NCI-H128 (cell line): ENCODE results near the gene HEPN1.

Experiments used
- DNase-seq: peaks from one replicate; lab custom pipeline; 2025; ENCODE audit not compliant: unreplicated experiment; lab: John Stamatoyannopoulos, UW

The HEPN1 gene

GRCh38 chr11:124899383-124900145 lies 19.5 kb upstream of the HEPN1 start:
- DNase-seq, result no peak

GRCh38 chr11:124900464-124900863 lies 18.6 kb upstream of the HEPN1 start:
- no peak for DNase-seq

DNA sequence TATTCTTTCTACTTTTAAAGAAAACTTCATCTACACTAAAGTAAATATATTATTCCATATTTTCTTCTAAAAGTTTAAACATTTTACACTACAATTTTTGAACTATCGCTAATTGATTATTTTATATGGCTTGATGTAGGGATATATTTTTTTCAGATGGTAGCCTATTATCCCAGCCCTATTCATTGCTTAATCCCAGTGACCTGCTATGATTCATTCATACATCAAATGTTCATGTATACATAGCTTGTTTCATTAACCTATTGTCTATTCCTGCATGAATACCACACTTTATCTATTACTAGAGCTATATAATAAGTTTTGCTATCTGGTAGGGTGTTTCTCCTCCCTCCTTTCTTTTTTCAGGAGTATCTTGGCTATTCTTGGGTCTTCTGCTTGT lies 16.4 kb upstream of the HEPN1 start:
- no peak for DNase-seq

DNA sequence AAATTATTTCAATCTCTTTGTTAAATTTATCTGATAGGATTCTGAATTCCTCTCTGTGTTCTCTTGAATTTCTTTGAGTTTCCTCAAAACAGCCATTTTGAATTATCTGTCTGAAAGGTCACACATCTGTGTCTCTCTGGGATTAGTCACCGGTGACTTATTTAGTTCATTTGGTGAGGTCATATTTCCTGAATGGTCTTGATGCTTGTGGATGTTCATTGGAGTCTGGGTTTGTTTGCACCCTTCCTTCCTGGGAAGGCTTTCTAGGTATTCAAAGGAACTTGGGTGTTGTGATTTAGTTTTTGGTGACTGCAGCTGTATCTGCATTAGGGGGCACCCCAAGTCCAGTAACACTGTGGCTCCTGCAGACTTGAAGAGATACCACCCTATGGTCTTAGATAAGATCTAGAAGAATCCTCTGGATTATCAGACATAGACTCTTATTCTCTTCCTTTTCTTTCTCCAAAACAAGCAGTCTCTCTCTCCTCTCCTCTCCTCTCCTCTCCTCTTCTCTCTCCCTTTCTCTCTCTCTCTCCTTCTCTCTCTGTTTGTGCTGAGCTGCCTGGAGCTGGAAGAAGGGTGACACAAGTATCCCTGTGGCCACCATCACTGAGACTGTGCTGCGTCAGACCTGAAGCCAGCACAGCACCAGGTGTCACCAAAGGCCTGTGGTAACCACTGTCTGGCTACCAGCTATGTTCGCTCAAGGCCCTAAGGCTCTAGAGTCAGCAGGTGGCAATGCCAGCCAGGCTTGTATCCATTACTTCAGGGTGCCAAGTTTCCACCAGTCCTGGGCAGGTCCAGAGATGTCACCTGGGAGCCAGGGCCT lies 3.3 kb upstream of the HEPN1 start:
- no peak for DNase-seq

DNA sequence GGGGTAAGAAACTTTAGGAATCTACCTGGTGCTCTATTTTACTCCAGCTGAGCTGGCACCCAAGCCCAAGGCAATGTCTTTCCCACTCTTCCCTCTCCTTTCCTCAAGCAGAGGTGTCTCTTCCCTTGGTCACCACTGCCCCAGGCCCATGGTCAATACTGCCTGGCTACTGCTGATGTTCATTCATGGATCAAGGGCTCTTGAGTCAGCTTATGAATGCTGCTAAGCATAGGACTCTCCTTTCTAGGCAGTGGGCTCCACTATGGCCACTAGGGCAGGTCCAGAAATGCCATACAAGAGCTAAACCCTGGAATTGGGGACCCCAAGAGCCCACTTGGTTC lies 2.7 kb upstream of the HEPN1 start:
- DNase-seq, result no peak

GRCh38 chr11:124917115-124917637 lies 1.9 kb upstream of the HEPN1 start:
- DNase-seq, result no peak

DNA sequence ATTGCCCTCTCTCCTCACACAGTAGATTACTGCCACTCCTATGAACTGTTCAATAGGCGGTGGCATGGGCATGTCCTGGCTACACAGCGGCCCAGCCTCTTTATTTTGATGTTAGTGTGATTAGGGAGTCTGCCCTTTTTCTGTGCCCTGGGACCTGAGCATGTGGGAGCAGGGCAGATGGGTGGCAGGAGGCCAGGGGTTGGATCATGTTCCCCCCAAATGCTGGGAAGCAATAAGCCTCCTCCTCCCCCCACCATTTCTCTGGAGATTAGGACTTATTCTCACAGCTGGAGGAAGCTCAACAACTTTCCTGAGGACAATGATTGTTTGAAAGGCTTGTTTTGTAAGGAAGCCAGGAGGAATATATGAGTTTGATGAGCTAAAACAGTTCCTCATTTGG lies 848 bp downstream of the HEPN1 start:
- DNase-seq, result no peak

- DNase-seq, result no peak
These were observed 1.3 kb downstream of the HEPN1 start for GRCh38 chr11:124920356-124920755.

DNA sequence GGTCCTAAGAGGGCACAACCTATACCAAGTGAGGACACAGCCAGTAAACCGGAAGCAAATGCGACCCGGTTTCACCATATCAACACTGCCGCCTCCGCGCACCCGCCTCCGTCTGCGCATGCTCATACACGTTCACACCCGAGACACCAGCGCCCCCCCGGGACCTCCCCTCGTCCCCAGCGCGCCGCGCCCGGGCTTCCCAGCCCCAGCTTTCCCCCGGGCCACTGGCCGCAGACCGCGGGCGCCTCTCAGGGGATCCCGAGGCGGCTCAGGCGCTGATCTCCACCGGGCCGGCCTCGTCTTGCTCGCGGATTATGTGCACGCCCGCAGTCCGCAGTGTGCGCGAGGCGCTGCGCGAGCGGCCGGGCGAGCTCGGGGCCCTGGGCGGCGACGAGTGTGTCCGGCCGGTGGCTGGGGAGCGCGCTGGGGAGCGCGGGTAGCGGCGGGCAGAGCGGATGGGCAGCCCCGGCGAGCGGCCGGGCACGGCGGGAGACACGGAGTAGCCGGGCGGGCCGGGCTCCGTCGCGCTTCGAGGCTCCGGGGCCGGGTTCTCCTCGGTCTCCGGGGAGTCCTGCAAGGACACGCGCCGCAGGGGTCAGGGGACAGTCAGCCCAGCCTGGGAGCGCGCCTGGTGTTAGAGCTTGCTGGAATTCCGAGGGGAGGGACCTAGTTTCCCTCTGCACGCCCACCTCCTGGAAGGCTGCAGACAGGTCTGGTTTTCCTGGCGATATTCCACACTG lies 2.0 kb downstream of the HEPN1 start:
- DNase-seq, result no peak

- DNase-seq, result no peak
These were observed 3.8 kb downstream of the HEPN1 start for GRCh38 chr11:124922831-124923230.

DNA sequence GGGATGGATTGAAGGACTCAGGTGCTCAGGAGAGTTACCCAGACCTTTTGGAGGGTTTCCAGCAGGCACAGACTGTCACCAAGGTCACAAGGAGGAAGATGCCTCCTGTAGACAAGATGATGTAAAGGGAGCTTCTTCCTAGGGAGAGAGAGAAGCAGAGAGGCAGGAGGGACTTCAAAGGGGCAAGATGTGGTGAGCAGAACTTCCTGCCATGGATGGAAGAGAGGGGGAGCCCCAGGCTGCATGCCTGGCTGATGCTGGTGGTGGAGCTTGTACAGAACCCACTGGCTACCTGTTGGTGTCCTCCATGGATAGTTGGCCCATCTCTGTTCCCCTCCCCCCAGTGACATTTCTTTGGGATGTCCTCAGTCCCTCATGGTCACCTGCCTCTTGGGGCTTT lies 4.2 kb downstream of the HEPN1 start:
- no peak for DNase-seq

DNA sequence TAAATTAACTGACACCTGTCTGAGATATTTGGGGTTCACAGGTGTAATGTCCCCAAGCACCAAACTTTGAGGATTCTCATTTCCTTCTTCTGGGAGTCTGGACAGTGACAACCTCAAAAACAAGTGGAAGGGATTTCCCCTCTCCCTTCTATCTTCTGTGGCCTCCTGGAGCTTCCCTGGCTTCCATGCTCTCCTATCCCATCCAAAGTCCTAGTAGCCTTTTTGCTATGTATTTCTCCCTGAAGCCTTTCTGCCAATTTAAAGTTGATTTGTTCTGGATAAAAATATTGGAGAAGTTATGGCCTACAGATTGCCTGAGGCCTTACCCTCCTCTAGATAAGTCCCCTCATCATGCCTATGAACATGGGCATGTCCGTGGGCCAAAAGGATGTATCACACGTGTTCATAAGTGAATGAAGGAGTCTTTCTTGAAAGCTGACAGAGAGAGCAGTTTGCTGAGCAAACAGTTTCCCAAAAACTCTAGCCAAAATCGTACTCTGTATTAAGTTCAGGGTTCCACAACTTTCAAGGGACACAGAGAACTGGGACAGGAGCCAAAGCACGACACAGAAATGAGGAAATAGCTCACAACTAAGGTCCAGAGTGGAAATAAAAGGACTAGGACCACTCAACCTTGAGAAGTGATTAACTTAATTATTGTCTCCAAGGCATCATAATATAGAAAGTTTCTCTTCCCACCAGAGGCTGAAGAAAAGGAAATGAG lies 10.1 kb downstream of the HEPN1 start:
- no peak for DNase-seq

DNA sequence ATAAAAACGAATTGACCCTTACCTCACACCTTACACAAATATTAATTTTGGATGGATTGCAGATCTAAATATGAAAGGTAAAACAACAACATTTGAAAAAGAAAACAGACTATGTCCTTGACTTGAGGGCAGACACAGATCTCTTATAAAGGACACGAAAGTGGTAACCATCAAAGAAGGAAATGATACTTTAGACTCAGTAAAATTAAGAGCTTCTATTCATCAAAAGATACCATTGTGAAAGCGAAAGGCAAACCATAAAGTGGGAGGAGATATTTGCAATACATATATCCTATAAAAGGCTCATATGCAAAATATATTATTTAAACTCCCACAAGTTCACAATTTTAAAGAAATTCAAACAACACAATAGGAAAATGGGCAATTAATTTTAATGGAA lies 11.7 kb downstream of the HEPN1 start:
- no peak for DNase-seq

- DNase-seq, result no peak
These were observed 16.0 kb downstream of the HEPN1 start for GRCh38 chr11:124934862-124935547.

GRCh38 chr11:124935548-124936514 lies 16.8 kb downstream of the HEPN1 start, which contains the start of gene HEPACAM:
Gene HEPACAM (minus strand): TSS chr11:124936047. CDS start chr11:124936006, 41 bp downstream.
- no peak for DNase-seq

- no peak for DNase-seq
These were observed 18.4 kb downstream of the HEPN1 start for GRCh38 chr11:124937336-124937935.

DNA sequence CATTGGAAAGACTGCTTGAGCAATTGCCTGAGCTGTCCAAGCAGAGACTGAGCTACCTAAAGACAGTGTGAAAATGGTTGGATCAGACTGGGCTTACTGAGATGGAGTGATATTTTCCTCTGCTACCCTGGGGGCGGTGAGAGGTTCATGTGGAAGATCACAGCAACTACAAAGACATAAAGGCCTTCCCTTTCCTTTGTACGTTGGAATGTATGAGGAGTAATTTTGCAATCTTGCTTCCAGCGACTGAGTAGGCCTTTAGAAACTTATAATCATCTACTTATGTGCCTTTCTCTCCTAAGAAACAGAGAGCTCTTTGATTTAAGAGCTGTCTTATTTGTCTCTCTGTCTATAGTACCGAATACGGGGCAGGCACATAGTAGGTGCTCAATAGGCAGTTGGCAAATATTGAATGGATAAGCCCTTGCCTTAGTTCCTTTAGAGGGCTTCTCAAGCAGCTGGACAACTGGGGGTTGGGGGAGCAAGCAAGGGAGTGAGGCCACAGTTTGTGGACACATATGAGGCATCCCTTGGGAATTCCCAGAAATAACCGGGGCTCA lies 19.2 kb downstream of the HEPN1 start:
- no peak for DNase-seq

DNA sequence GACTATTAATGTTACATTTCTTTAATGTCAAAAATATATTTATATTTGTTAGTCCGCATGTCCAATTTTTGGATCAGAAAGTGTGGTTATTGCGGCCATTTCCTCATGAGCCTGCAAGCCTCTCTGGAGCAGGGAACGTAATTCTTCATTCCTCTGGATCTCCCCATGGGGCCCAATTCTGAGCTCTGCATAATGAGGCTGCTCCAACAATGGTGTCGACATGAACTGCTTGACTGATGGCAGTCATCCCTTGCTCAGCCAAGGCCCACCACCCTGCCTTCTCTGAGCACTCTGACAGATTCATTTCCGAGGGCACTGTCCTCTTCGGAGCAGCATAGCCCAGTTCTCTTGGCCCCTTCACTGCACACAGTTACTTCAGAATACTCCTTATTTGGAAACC lies 19.9 kb downstream of the HEPN1 start:
- DNase-seq, result no peak
